ENCODE measurements around the gene COPS7A. TPM values are rescaled to one million over a fixed set of nuclear protein-coding genes. Genes with fewer than 3 reads are reported as not detected.

The COPS7A gene
- total RNA-seq, 1 experiment from 2014 or later, result 34.2 TPM

DNA sequence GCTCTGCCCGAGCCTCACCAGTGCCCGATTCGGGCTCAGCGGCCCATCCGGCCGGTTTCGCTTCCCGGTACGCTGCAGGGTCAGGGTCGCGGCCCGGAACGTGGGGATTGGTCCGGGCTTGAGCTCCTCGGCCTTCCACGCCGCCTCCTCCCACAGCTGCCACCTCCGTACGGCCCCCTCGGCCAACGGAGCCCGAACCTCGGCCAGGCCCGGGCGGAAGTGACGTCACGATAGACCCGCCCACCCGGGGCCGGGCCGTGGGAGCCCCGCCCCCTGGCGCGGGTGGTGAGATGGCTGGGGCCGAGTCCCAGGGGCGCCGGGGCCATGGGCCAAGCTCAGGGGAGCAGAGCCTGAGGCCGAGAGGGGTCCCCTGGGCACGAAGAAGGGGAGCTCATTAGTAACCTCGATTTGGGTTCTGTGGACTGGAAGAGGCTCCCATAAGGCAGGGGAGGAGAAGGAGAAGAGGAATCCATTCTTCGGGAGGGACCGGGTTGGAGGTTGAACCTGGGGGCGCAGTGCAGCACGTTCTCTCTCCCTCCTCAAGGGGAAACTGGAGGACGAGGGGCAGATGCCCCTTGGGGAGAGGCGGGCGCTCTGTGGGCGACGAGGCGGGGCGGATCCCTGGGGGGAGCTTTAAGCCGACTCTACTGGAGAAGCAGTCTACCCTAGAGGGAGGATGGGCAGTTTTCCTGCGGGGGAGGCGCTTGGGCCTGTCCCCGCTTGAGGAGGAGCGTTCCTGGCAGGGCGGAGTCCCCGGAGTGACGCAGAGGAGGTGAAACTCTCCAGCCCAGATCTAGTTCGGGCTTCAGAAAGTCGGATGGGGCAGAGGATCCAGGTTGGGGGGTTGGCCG, 29.3 kb downstream of the COPS7A start, which contains the start of gene MLF2:
TSS of gene MLF2 (minus strand) at position 221 of the 851 bp plus-strand sequence. CDS start 807 bp downstream, outside the sequence.
- H2BK12ac ChIP-seq (ENCODE audit: insufficient read length, low read depth, low read length), result no peak within 1 kb of the TSS
- Mint-ChIP-seq H3K4me3 (peak within 1 kb of the TSS; percentile 91 to 98), H3K9me3 (no peaks in the 10 kb centered on the region), H3K4me1 (peaks cover 22 to 31% of the 10 kb centered on the region in 2 experiments), H3K27ac (peak within 1 kb of the TSS; percentile 99), H3K36me3 (ENCODE audit: insufficient read depth in 1 of 3, low read depth in 3 of 3) (peaks cover 31 to 42% (median 41%) of the 10 kb centered on the region in 3 experiments; a peak in 6 of 7 replicates), H3K27me3 (ENCODE audit: low read depth) (no peaks in the 10 kb centered on the region)
- no CpG with 5 or more reads among the region's 62 CpGs for WGBS (ENCODE audit: extremely low coverage, insufficient read length, low lambda C conversion rate)
- H2BK20ac ChIP-seq (ENCODE audit: low read depth, low read length, poor library complexity, severe bottlenecking), result no peak within 1 kb of the TSS
- H2AFZ ChIP-seq (ENCODE audit: low read length), result no peak within 1 kb of the TSS
- H3K4me2 ChIP-seq (ENCODE audit: insufficient read depth, insufficient read length, low read length), result peak within 1 kb of the TSS; percentile 94
- H2BK120ac ChIP-seq (ENCODE audit: low read depth, low read length, poor library complexity, severe bottlenecking), result no peak within 1 kb of the TSS
- H4K8ac ChIP-seq (replicated peaks; ENCODE audit: insufficient read length, low read depth, low read length), result no peak within 1 kb of the TSS
- peak within 1 kb of the TSS; percentile 90 for H3K14ac ChIP-seq (ENCODE audit: insufficient read depth, low read length)
- H4K5ac ChIP-seq (ENCODE audit: insufficient read length, low read depth, low read length), result no peak within 1 kb of the TSS
- H3K18ac ChIP-seq (ENCODE audit: insufficient read length, low read depth, low read length), result peak within 1 kb of the TSS; percentile 92
- TF ChIP-seq, protein P1, sequence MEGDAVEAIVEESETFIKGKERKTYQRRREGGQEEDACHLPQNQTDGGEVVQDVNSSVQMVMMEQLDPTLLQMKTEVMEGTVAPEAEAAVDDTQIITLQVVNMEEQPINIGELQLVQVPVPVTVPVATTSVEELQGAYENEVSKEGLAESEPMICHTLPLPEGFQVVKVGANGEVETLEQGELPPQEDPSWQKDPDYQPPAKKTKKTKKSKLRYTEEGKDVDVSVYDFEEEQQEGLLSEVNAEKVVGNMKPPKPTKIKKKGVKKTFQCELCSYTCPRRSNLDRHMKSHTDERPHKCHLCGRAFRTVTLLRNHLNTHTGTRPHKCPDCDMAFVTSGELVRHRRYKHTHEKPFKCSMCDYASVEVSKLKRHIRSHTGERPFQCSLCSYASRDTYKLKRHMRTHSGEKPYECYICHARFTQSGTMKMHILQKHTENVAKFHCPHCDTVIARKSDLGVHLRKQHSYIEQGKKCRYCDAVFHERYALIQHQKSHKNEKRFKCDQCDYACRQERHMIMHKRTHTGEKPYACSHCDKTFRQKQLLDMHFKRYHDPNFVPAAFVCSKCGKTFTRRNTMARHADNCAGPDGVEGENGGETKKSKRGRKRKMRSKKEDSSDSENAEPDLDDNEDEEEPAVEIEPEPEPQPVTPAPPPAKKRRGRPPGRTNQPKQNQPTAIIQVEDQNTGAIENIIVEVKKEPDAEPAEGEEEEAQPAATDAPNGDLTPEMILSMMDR (conservative IDR thresholded peaks at IDR 0.05), result peak; percentile 99; the same call in 1 of the 3 replicates
- H2BK15ac ChIP-seq (ENCODE audit: low read depth, low read length), result no peak within 1 kb of the TSS
- H3K27me3 ChIP-seq (ENCODE audit: insufficient read depth, low read length), result no peaks in the 10 kb centered on the region
- H4K20me1 ChIP-seq (ENCODE audit: control insufficient read depth, insufficient read depth, insufficient read length), result no peaks in the 10 kb centered on the region
- peak within 1 kb of the TSS; percentile 3 for H3K27ac ChIP-seq (ENCODE audit: insufficient read length, low read depth, low read length)
- peaks cover 6% of the 10 kb centered on the region; the same call in 1 of the 2 replicates for H3K4me1 ChIP-seq (ENCODE audit: insufficient read depth, low read length)
- no peak within 1 kb of the TSS for H4K91ac ChIP-seq (ENCODE audit: insufficient read length, low read depth, low read length)
- H2AK5ac ChIP-seq (ENCODE audit: insufficient read length, low read length), result no peak within 1 kb of the TSS
- H2BK5ac ChIP-seq (ENCODE audit: insufficient read length, low read length), result no peak within 1 kb of the TSS
- peaks cover 3% of the 10 kb centered on the region for H3K23me2 ChIP-seq (ENCODE audit: insufficient read length, low read depth, low read length, poor library complexity, severe bottlenecking)
- peak; percentile 99 for DNase-seq
- no peak within 1 kb of the TSS; the same call in 1 of the 2 replicates for H3K4ac ChIP-seq (ENCODE audit: low read depth, low read length)
- peaks cover 4% of the 10 kb centered on the region for H3K79me2 ChIP-seq (ENCODE audit: insufficient read depth, low read length)
- H3K23ac ChIP-seq (ENCODE audit: insufficient read length, low read depth, low read length), result no peak within 1 kb of the TSS
- no peaks in the 10 kb centered on the region for H3K9me3 ChIP-seq (ENCODE audit: control insufficient read depth, low read depth, low read length)
- H3K9ac ChIP-seq (ENCODE audit: extremely low read depth, insufficient read length, low read length), result peak within 1 kb of the TSS; percentile 91
- no peak within 1 kb of the TSS for H3T11ph ChIP-seq (ENCODE audit: low read length)
- no peak within 1 kb of the TSS for H3K56ac ChIP-seq (ENCODE audit: insufficient read length, low read depth, low read length)
- peaks cover 8% of the 10 kb centered on the region for H3K79me1 ChIP-seq (ENCODE audit: insufficient read depth, low read depth, low read length, poor library complexity, severe bottlenecking)
